Posterior cingulate gyrus (tissue), 11 donors: ENCODE data around the gene OSBPL10.
"Not testable (repeated sequence)": the region's sequence is repeated elsewhere in the genome, so short reads cannot be mapped to it uniquely, and the experiment has no call there.

Experiments used
- DNase-seq, 10 donors: peaks; one replicate each; pipeline versions ENCODE4 v3.0.0 to v3.0.0-alpha.2; 2020 to 2021; ENCODE audit warnings: mixed read lengths in 3 of 10
- intact Hi-C: fragments of 100-400 bp; cut with DNase I; formaldehyde crosslinking; loops from one replicate; pipeline ENCODE4 v1.15.1; 2023

The OSBPL10 gene, protein sequence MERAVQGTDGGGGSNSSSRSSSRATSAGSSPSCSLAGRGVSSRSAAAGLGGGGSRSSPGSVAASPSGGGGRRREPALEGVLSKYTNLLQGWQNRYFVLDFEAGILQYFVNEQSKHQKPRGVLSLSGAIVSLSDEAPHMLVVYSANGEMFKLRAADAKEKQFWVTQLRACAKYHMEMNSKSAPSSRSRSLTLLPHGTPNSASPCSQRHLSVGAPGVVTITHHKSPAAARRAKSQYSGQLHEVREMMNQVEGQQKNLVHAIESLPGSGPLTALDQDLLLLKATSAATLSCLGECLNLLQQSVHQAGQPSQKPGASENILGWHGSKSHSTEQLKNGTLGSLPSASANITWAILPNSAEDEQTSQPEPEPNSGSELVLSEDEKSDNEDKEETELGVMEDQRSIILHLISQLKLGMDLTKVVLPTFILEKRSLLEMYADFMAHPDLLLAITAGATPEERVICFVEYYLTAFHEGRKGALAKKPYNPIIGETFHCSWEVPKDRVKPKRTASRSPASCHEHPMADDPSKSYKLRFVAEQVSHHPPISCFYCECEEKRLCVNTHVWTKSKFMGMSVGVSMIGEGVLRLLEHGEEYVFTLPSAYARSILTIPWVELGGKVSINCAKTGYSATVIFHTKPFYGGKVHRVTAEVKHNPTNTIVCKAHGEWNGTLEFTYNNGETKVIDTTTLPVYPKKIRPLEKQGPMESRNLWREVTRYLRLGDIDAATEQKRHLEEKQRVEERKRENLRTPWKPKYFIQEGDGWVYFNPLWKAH

DNA sequence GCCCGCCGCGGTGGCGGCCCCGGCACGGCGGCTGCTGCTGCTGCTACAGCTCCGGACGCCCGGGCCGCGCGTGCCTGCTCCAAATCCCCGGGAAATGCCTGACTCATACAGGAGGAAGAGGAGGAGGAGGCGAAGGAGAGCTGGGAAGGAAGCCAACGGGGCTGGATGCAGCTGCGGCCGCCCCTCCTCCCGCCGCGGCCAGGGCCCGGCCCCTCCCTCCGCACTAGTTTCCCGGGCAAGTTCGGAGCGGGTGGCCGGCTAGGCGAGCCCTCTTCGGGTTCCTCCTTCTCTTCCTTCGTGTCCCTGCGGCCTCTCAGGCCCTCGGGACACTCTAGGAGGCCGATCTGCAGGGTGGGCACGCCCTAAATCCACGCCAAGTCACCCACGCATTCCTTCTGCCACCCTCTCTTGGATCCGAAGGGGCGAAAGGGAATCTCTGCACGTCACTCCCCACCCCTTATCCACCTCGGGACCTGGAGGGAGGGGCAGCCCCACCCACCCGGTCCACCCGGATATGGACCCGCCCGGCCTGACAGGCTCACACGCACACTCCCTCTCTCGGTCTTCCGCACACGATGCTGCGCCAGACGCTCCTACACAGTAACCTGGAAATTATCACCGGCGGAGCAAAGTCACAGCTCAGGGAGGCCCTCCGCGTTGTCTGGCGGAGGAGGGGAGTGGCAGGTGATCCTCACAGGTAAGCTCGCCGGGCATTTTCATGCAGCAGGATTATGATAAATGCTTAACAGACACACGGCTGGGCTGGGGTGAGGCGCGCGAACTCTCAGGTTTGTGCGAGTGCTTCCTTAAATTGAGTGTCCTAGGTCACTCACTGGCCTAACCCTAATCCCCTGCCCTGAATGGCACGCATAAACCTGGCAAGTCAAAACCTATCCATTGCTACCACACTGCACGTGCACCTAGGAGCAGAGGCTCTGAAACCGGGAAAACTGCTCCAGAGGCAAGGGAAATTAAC lies at the start of gene OSBPL10, which contains the start of gene ZNF860:
TSS of gene OSBPL10 (minus strand) at position 57 of the 976 bp plus-strand sequence. CDS start 83 bp downstream, outside the sequence.
TSS of gene ZNF860 (plus strand) at position 545 of the 976 bp plus-strand sequence. CDS start 7,330 bp downstream, outside the sequence.
- intact Hi-C loops: no loop called here
- peak; percentile 58 to 96 (median 76) for DNase-seq

DNA sequence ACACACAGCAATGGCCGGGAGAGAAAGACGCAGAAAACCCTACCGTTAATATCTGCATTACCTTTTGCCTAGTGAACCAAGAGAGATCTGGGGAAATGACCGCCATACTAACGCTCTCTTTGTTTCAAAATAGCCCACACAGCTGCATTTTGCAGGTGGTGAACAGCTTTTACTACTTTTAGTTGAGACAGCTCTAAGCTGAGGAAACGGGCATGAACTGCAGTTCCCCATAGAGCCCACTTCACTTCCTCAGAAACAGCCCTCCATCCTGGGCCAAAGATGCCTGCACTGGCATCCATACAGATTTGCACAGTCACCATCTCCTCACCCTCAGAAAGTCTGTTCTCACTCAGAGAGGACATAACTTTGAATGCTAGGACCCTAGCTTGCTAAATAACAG lies 45.5 kb upstream of the OSBPL10 start:
- no peak for DNase-seq
- intact Hi-C loops: no loop called here

DNA sequence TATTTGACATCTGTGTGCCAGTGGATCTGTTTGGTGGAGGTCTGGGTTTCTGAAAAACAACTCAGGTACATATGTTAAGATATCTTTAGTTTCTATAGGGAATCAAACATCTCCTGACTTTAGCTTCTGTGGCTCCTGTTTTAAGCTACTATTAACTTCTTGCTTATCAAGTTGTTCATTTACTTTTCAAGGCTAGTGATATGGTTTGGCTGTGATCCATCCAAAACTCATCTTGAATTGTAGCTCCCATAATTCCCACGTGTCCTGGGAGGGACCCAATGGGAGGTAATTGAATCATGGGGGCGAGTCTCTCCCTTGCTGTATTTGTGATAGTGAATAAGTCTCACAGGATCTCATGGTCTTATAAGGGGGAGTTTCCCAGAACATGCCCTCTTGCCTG lies 41.9 kb upstream of the OSBPL10 start:
- DNase-seq: no peak
- intact Hi-C loops: no loop called here

DNA sequence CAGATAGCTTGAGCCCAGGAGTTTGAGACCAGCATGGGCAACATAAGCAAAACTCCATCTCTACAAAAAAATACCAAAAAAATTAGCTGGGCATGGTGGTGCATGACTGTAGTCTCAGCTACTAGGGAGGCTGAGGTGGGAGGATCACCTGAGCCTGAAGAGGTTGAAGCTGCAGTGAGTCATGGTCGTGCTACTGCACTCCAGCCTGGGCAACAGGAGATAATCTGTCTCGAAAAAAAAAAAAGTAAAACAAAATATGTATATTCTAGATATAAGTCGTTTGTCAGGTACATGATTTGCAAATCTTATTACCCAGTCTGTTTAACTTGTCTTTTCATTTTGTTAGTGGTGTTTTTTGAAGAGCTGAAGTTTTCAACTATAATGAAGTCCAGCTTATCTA lies 40.7 kb upstream of the OSBPL10 start:
- no peak for DNase-seq
- intact Hi-C loops: no loop called here

DNA sequence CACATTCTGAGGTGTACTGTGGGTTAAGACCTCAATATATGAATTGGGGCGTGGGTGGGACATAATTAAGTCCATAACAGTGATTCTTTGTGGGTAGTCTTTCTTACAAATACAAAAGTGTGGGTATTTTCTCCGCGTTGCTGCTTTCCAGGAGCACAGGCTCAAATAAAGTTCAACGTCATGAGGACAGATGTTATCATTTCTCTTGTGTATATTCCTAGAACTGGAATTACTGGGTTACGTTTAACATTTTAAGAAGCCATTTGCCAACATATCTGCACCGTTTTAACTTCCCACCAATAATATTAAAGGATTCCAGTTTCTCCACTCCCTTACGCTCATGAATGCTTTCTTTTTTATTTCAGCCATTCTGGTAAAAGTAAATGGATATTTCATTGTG lies 40.1 kb upstream of the OSBPL10 start:
- no peak for DNase-seq
- intact Hi-C loops: no loop called here

DNA sequence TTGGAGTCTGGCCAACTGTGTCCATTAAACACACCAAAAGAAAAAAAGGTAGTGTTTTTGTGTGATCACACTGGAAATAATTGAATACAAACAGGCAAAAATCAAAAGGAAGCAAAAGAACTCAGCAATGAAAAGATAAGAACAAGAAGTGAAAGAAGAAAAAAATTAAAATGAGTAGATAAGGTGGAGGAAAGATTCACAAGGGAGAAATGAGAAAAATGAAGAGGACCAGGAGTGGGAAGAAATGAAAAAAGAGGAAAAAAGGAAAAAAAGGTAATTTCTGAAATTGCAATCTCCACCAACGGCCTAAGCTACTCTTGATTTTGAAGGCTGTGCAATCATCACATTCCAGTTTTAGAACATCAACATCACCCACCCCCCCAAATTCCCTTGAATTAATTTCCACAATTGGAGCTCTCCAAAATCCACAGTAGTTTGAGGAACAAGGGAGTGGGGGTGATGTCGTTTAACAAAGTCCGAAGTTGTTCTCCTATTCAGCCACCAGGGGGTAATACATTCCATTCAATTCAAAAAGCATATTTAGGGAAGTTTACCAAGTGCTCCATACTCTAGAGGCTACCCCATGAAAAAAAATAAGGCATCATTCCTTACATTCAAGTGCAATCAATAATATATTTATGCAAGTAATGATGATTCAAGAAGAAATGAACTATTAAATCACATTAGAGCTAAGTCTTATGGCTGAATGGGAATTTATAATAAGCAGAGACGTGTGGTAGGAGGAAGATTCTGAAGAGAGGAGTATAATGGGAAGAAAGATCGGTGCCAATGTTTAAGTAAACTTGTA lies 37.9 kb upstream of the OSBPL10 start:
- no peak for DNase-seq
- intact Hi-C loops: loop anchor here (2.0 kb wide), 1 partner anchor 126 kb away; no protein-coding TSS in a partner anchor

DNA sequence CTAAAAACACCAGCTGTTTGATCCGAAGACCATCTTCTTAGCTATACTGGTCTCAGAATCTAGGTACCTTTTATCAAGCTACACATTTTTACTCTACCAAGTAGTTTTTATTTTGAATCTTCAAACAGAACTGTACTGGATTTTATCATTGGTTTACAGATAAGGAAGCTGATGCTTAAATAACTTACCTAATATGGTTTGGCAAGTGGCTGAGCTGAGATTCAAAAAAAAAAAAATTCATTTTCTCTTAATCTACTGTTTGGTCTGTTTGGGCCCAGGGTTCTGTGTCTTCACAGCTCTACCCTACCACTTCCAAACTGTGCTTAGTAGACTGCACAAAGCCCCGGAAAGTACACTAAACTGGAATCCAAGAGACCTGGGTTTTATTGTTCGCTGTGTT lies 36.2 kb upstream of the OSBPL10 start:
- intact Hi-C loops: no loop called here
- DNase-seq: no peak

DNA sequence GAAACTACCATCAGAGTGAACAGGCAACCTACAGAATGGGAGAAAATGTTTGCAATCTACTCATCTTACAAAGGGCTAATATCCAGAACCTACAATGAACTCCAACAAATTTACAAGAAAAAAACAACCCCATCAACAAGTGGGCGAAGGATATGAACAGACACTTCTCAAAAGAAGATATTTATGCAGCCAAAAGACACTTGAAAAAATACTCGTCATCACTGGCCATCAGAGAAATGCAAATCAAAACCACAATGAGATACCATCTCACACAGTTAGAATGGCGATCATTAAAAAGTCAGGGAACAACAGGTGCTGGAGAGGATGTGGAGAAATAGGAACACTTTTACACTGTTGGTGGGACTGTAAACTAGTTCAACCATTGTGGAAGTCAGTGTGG lies 34.6 kb upstream of the OSBPL10 start:
- DNase-seq, intact Hi-C loops: not testable (repeated sequence)

DNA sequence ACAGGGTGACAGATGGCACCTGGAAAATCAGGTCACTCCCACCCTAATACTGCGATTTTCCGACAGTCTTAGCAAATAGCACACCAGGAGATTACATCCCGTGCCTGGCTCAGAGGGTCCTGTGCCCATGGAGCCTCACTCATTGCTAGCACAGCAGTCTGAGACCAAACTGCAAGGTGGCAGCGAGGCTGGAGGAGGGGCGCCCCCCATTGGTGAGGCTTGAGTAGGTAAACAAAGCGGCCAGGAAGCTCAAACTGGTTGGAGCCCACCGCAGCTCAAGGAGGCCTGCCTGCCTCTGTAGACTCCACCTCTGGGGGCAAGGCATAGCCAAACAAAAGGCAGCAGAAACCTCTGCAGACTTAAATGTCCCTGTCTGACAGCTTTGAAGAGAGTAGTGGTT lies 29.6 kb upstream of the OSBPL10 start:
- intact Hi-C loops: not testable (repeated sequence)
- DNase-seq: peak in 1 of 10 donors; percentile 81

DNA sequence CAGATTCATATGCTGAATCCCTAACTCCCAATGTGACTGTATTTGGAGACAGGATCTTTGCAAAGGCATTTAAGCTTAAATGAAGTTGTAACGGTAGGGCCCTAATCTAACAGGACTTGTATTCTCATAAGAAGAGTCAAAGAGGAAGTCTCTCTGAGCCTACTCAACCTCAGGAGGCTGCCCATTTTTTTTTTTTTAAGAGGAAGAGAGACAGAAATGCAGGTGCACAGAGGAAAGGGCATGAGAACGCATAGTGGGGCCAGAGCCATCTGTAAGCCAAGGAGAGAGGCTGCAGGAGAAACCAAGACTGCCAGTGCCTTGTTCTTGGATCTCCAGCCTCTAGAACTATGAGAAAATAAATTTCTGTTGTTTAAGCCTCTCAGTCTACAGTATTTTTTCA lies 28.9 kb upstream of the OSBPL10 start:
- intact Hi-C loops: no loop called here
- DNase-seq: no peak

DNA sequence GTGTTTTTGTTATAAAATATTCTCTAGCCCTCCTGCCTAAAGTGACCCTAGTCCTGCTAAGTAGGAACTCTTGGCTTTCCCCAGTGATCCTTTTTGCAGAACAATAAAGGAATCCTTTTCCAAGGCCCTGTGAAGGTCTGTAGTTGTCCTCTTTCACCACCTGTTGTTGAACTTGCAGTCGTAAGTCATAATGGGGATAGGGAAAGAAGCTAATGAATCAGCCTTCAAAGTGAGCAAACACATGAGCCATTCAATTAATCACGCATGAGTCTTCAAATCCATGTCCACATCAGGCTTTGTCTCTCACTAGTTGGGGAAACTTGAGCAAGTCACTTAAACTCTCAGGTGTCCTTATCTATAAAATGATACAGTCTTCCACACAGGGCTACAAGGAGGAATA lies 28.0 kb upstream of the OSBPL10 start:
- no peak for DNase-seq
- intact Hi-C loops: no loop called here

DNA sequence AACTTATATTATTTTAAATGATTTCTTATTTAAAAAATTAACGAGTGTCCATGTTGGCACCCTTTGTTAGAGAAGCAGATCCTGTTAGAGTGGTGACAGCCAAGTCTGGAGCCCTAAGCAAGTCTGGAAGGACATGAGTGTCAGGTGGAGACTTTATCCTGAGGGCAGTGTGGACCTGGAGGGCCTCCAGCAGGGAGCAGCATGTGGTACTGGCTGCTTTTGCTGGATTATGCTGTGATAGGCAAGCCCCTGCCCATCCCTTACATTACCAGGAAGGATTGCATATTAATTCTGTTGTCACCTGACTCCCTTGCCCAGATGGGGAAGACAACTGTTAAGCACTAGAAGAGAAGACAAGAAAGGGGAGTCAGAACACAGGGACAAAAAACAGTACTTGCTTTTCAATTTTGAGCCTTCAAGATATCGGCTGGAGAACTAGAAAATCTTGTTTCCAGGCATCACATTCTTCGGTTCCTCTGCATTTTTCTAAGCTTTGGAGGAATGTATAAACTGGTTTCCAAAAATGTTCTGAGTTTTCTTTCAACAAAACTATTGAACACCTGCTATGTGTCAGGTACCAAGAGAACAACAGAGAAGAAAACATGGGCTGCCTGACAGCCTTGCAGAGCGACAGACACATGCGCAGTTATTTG lies 23.2 kb upstream of the OSBPL10 start:
- intact Hi-C loops: no loop called here
- DNase-seq: no peak

DNA sequence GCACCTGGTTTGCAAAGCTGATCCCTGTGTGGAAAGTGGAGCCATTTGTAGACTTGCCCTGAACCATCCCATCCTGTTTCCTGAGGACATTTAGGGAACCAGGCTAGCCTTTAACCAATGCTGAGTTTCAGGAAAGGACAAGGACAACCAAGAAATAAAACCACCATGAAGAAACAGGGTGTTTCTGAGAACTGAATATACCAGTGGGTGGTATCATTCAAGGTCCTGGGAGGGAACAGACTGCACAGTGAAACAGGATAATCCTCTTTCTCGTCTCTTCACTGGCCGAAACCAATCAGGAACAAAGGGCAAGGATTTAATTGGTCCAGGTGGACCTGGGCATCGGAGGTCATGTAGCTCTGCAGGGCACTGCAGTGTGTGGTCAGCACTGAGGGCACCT lies 22.3 kb upstream of the OSBPL10 start:
- DNase-seq: no peak
- intact Hi-C loops: no loop called here

DNA sequence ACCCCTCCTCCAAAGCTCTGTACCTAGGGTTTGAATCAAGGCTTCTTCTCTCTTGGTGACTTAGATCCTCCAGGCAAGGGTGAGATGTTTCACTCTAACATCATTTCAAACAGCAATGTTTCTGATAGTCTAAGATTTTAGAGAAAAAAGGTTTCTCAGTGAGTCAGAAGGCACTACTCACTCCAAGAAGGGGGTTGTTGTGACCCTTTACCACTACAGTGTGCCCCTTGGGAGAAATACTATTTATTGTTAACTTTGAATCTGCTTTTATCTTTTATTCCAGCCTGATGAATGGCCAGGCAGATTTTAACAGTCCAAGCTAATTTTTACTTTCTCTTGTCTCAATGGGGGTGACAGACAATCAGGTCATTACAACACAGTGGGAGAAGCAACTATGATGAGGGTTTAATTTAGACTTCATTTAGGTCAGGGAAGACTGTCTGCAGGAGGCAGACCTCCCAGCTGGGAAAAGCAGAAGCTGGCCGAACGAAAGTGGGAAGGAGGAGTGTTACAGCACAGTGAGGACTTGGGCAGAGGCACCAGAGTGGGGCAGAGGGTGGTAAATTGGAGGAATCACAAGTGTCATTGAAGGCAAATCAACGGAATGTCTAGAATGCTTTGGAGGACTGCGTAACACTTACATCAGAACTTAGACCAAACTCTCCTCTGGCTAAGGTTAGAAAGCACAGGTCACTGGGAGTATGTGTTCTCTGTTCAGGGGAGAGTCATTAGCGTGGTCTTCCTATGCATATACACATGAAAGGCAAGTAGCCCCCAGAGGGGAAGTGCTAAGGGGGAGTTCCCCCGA lies 21.7 kb upstream of the OSBPL10 start:
- DNase-seq: no peak
- intact Hi-C loops: no loop called here

DNA sequence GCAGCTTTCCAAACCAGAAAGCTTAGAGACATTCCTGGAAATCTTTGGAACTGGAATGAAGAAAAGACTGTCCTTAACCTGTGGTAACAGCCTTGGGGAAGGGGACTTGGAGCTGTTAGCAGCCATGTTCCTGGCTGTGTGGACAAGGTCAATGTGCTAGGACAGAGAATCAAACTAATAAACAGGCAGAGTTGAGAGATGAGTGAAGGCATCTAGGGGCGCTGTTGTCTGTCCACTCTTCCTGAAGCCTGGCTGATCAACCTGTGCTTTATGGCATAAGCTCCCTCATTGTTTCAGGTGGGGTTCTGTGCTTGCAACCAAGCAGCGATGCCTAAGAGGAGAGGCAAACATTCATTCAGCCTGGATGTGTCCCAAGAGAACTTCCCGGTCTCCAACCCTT lies 19.8 kb upstream of the OSBPL10 start:
- no peak for DNase-seq
- intact Hi-C loops: no loop called here

DNA sequence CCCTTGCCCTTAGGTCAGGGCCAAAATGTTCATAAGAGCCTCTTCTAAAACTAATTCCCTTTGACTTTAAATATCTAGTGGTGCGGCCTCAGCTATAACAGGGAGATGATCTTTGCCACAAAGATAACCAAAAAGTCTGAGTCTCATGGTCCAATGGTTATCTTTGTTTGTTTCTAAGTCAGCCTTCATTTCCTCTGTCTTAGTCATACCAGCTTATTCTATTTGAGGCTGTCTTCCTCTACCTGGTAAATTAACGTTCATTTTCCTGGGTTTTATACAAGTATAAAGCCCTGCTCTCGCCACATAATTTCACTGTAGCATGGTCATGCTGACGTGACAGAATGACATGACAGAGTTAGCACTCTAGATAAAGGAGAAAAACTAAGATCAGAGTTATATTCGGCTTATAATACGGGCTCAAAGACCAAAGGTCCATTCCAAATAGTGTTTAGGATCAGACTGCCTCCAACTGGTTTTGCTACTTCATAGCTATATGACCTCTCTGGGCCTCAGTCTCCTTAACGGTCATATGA lies 18.9 kb upstream of the OSBPL10 start:
- no peak for DNase-seq
- intact Hi-C loops: no loop called here

DNA sequence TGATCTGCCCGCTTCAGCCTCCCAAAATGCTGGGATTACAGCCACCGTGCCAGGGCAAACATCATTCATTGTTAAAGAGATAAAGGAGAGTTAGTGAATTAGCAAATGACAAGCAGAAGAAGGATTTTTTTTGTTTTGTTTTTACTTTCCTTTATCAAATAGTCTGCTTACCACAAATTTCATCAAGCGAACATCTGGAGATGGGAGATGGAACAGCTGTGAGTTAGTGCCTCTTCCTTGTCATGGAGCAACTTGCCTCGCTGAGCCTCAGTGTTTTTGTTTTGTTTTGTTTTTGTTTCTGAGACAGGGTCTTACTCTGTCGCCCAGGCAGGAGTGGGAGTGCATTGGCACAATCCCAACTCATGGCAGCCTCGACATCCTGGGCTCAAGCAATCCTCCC lies 16.4 kb upstream of the OSBPL10 start:
- intact Hi-C loops: no loop called here
- DNase-seq: no peak

DNA sequence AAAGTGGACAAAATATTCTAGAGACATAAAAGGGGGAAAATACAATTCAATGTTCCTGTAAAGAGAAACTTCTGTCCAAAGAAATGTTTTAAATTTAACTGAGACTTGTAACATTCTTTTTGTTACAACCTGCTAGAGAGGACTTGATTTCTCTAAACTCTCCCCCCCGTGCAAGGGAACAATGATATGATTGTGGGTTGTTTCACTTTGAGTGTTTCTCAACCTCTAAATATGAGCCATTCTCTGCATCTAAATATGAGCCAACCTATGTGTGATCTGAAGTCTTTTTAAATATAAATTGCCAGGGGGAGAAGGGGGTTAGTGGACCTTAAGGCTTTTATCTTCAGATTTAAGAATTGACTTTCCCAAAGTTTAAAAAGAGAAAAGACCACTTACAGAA lies 15.1 kb upstream of the OSBPL10 start:
- DNase-seq: no peak
- intact Hi-C loops: no loop called here
